ENCODE results near the gene CLCN7. TPM values are rescaled to one million over a fixed set of nuclear protein-coding genes. Genes with fewer than 3 reads are reported as not detected.

The CLCN7 gene
- polyA plus RNA-seq, 1 experiment: 36.4 TPM

GRCh38 chr16:1401061-1401757 is 73.6 kb downstream of the CLCN7 start:
- Histone ChIP-seq H3K27me3 (ENCODE audit: control insufficient read depth, insufficient read depth, low read length) (no peaks in the 10 kb centered on the region), H3K36me3 (ENCODE audit: control insufficient read depth, insufficient read depth, low read length) (peaks cover 33% of the 10 kb centered on the region), H3K4me3 (ENCODE audit: low read depth, low read length) (no peak overlapping the region)
- POLR2A ChIA-PET: no interaction called here
- CTCF ChIA-PET: interaction anchor here (1.0 kb wide), 1 partner anchor 100 kb away, joined by 3 read pairs; no protein-coding TSS in a partner anchor
- TF ChIP-seq CTCF (IDR thresholded peaks at IDR 0.05; ENCODE audit: insufficient read depth, low read depth, low read length): no peak
- DNase-seq (ENCODE audit: low read depth): no peak

- CTCF ChIA-PET: no interaction called here
- POLR2A ChIA-PET: no interaction called here
- H3K36me3 ChIP-seq (ENCODE audit: control insufficient read depth, insufficient read depth, low read length): peaks cover 30% of the 10 kb centered on the region
- no peak for TF ChIP-seq CTCF (IDR thresholded peaks at IDR 0.05; ENCODE audit: insufficient read depth, low read depth, low read length)
- no peaks in the 10 kb centered on the region for H3K27me3 ChIP-seq (ENCODE audit: control insufficient read depth, insufficient read depth, low read length)
- H3K4me3 ChIP-seq (ENCODE audit: low read depth, low read length): no peak overlapping the region
- no peak for DNase-seq (ENCODE audit: low read depth)
These were observed 75.8 kb downstream of the CLCN7 start for GRCh38 chr16:1398826-1399581.

GRCh38 chr16:1398351-1398750 is 76.5 kb downstream of the CLCN7 start:
- no peak overlapping the region for H3K4me3 ChIP-seq (ENCODE audit: low read depth, low read length)
- TF ChIP-seq CTCF (IDR thresholded peaks at IDR 0.05; ENCODE audit: insufficient read depth, low read depth, low read length): no peak
- no peak for DNase-seq (ENCODE audit: low read depth)
- POLR2A ChIA-PET: no interaction called here
- peaks cover 32% of the 10 kb centered on the region for H3K36me3 ChIP-seq (ENCODE audit: control insufficient read depth, insufficient read depth, low read length)
- H3K27me3 ChIP-seq (ENCODE audit: control insufficient read depth, insufficient read depth, low read length): no peaks in the 10 kb centered on the region
- CTCF ChIA-PET: no interaction called here

- POLR2A ChIA-PET: no interaction called here
- H3K36me3 ChIP-seq (ENCODE audit: control insufficient read depth, insufficient read depth, low read length): peaks cover 32% of the 10 kb centered on the region
- CTCF ChIA-PET: no interaction called here
- H3K27me3 ChIP-seq (ENCODE audit: control insufficient read depth, insufficient read depth, low read length): no peaks in the 10 kb centered on the region
- no peak for TF ChIP-seq CTCF (IDR thresholded peaks at IDR 0.05; ENCODE audit: insufficient read depth, low read depth, low read length)
- DNase-seq (ENCODE audit: low read depth): no peak
- no peak overlapping the region for H3K4me3 ChIP-seq (ENCODE audit: low read depth, low read length)
These were observed 77.0 kb downstream of the CLCN7 start for GRCh38 chr16:1397779-1398178.

GRCh38 chr16:1395444-1396031 is 79.3 kb downstream of the CLCN7 start:
- ChIA-PET CTCF (interaction anchor here (0.8 kb wide), 1 partner anchor 12 kb away, joined by 3 read pairs; no protein-coding TSS in a partner anchor), POLR2A (no interaction called here)
- H3K36me3 ChIP-seq (ENCODE audit: control insufficient read depth, insufficient read depth, low read length): peaks cover 29% of the 10 kb centered on the region
- TF ChIP-seq CTCF (IDR thresholded peaks at IDR 0.05; ENCODE audit: insufficient read depth, low read depth, low read length): no peak
- no peak overlapping the region for H3K4me3 ChIP-seq (ENCODE audit: low read depth, low read length)
- DNase-seq (ENCODE audit: low read depth): no peak
- no peaks in the 10 kb centered on the region for H3K27me3 ChIP-seq (ENCODE audit: control insufficient read depth, insufficient read depth, low read length)
